GM18873 (cell line): ENCODE data around the gene ATP5F1E.

Experiments used
- ATAC-seq: cut with Tn5 transposase; IDR thresholded peaks from one replicate; pipeline ENCODE4 v1.9.1; 2021; ENCODE audit warnings: mild to moderate bottlenecking, moderate library complexity, moderate number of reproducible peaks; ENCODE audit not compliant: unreplicated experiment, low FRiP score

ATP5F1E gene

GRCh38 chr20:59007665-59008511, 24.2 kb downstream of the ATP5F1E start:
- no peak for ATAC-seq

GRCh38 chr20:59006864-59007664, 25.1 kb downstream of the ATP5F1E start, which contains the start of gene CTSZ:
Gene CTSZ, minus strand, starts transcription at chr20:59007254. Its CDS starts 126 bp downstream, at chr20:59007128.
- ATAC-seq = no peak

GRCh38 chr20:59006167-59006863, 25.8 kb downstream of the ATP5F1E start:
- no peak for ATAC-seq

- ATAC-seq = no peak
These were observed 26.5 kb downstream of the ATP5F1E start for GRCh38 chr20:59005523-59006166.

- ATAC-seq = peak; percentile 48
These were observed 27.2 kb downstream of the ATP5F1E start for GRCh38 chr20:59004763-59005522.

- ATAC-seq = no peak
These were observed 27.7 kb downstream of the ATP5F1E start for GRCh38 chr20:59004493-59004762.

GRCh38 chr20:59003836-59004492, 28.2 kb downstream of the ATP5F1E start:
- no peak for ATAC-seq

GRCh38 chr20:59002874-59003399, 29.2 kb downstream of the ATP5F1E start:
- no peak for ATAC-seq

GRCh38 chr20:59002388-59002787, 29.7 kb downstream of the ATP5F1E start:
- no peak for ATAC-seq

GRCh38 chr20:59001449-59002171, 30.5 kb downstream of the ATP5F1E start:
- no peak for ATAC-seq

- ATAC-seq = no peak
These were observed 31.1 kb downstream of the ATP5F1E start for GRCh38 chr20:59001068-59001448.

- ATAC-seq = no peak
These were observed 31.8 kb downstream of the ATP5F1E start for GRCh38 chr20:59000326-59000725.

- no peak for ATAC-seq
These were observed 33.5 kb downstream of the ATP5F1E start for GRCh38 chr20:58998656-58999055.

GRCh38 chr20:58997141-58997770, 34.9 kb downstream of the ATP5F1E start:
- ATAC-seq = no peak

GRCh38 chr20:58996226-58996611, 35.9 kb downstream of the ATP5F1E start:
- no peak for ATAC-seq

- ATAC-seq = no peak
These were observed 36.5 kb downstream of the ATP5F1E start for GRCh38 chr20:58995461-58996225.

GRCh38 chr20:58994390-58995159, 37.6 kb downstream of the ATP5F1E start:
- ATAC-seq = no peak
